ENCODE data around the gene ARHGAP28.

Gene ARHGAP28

GRCh38 chr18:6733758-6734157 is 4.2 kb downstream of the ARHGAP28 start:
- DNase-seq (ENCODE audit: low read depth, low spot score): no peak

DNA sequence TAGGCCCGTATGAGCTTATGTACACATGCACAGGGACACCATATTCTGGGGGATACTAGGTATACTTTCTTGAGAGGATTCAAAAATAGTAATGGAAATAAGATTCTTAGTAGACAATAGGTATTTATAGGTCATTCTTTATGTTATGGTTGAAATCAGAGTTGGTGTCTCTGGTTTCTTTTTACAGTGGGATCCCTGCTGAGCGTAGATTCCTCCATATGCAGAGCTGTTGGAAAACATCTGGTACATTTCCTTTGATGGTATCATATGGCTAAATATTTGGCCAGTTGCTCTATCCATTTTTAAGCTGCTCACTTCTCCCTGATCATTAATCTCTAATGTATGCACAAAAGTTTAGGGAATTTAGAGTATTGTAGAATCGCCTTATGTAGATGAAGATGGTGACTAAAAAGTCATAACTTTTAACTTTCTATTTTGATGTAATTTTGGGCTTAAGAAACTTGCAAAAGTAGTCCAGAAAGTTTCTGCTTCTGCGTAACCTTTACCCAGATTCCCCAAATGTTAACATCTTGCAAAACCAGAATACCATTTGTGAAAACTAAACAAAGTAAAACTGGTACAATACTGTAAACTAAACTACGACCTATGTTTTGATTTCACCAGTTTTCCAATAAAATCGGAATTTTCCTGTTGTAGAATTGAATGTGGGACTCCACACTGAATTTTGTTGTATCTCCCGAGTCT is 5.4 kb downstream of the ARHGAP28 start:
- DNase-seq (ENCODE audit: low read depth, low spot score): no peak

DNA sequence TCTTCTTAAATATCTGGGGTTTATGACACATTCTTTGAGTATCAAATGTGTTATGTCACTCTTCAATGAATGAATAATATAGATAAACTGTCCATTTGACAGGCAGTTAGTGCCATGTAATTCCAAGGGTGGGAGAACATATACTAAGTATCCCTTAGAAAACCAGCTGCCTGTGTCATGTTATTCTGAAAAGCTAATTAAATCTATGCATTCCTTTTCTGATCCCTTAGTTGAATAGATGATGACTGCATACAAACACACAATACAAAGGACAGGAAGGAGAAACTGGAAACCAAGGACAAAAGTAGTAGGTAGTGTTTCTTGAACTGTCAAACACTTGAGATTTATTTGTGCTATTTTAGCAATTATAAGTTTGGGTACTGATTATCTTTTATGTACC is 8.3 kb downstream of the ARHGAP28 start:
- DNase-seq (ENCODE audit: low read depth, low spot score): no peak

GRCh38 chr18:6738622-6739021 is 9.1 kb downstream of the ARHGAP28 start:
- DNase-seq (ENCODE audit: low read depth, low spot score): no peak

- peak; percentile 98 for DNase-seq (ENCODE audit: low read depth, low spot score)
Observed at GRCh38 chr18:6741232-6741663, 11.7 kb downstream of the ARHGAP28 start.

GRCh38 chr18:6741786-6742185 is 12.3 kb downstream of the ARHGAP28 start:
- DNase-seq (ENCODE audit: low read depth, low spot score): no peak

DNA sequence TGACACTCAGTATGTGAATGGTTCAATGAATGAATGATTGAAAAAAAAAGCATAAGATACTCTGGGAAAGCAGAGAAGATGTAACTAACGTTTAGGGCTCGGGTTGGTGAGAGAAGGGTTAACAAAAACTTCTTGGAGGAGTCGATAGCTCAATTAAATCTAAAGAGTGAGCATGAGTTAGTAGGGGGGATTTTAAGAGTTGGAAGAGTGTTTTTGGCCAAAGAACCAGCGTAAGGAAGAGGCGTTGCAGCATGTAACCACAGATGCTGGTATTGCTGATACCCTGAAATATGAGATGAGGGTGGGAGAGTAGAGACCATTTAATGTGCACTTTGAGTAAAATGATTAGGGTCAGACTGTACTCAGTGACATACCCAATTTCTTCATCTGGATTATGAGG is 14.5 kb downstream of the ARHGAP28 start:
- no peak for DNase-seq (ENCODE audit: low read depth, low spot score)

DNA sequence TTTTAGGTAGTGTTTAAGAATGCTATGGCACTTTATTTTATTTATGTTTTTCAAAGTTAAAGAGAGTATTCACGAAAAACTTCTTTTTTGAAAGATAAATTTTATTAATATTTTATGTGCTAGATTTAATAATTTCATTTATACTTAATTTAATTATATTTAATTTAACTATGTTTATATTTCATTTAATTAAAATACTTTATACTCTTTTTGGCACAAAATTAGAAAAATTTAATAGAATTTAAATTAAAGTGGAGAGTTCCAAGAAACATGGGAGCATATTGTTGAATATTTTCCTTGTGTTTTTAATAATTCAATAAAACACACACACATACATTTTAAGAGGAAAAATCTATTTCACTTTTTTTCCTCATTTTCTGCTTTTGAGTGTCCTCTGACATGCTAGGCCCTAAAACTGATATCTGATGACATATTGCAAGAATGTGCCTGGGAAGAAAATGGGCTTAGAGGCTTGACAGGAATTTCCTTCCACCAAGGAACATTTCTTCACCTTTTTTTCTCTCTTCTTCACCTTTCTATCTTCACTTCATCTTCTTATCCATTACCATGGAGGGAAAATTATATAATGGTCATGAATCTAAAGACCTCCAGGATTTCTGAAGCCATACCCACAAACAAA is 15.4 kb downstream of the ARHGAP28 start:
- no peak for DNase-seq (ENCODE audit: low read depth, low spot score)

DNA sequence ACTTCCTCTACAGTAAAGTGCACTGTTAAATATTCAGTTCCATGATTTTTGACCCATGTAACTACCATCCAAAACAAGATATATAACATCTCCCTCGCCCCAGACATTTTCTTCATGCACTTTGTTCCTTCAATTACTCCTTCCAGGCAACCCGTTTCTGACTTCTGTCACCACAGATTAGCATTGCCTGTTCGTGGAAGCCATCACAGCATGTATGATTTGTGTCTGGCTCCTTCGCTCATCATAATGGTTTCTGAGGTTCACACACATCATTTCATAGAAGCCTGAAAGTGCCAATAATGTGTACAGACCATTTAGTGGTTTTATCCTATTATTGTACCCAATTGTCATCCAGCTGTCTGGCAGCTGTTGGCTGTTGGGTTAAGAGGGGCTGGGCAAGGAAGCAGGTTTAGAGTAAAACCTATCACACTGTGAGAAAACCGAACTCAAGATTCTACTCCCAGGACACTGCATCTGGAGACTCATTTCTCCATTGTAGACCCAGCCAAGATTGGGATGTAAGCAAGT is 16.1 kb downstream of the ARHGAP28 start:
- no peak for DNase-seq (ENCODE audit: low read depth, low spot score)

- DNase-seq (ENCODE audit: low read depth, low spot score): no peak
Observed at GRCh38 chr18:6746386-6746960, 17.0 kb downstream of the ARHGAP28 start.

DNA sequence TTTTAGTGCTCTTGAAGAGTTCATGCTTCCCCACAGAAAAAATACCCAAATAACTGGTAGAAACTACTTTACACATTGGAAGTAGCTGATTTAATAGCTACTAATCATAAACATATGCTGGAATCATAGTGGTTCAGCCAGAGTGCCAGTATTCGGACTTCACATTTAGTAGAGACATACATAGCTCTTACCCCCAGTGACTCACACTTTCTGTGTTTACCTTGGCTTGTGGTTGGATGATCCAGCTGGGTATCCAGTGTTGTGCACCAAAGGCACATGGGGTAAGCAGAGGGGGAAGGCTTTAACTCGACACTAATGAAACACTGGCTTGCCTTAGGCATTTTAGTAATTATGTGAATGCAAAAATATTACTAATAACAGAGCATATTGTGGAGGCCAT is 18.1 kb downstream of the ARHGAP28 start:
- DNase-seq (ENCODE audit: low read depth, low spot score): peak; percentile 93

GRCh38 chr18:6748241-6748640 is 18.7 kb downstream of the ARHGAP28 start:
- no peak for DNase-seq (ENCODE audit: low read depth, low spot score)

DNA sequence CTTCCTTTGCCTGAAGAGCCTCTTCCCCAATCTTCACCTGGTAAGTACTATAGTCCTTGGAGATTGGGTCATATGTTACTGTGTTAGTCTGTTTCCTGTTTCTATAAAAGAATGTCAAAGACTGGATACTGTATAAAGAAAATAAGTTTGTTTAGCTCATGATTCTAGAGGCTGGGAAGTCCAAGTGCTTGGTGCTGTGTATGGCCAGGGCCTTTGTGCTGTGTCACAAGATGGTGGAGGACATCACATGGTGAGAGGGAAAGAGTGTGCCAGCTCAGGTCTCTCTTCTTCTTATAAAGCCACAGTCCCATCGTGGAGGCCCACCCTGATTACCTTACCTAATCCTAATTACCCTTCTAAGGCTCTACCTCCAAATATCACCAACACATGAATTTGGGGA is 20.9 kb downstream of the ARHGAP28 start:
- DNase-seq (ENCODE audit: low read depth, low spot score): no peak

DNA sequence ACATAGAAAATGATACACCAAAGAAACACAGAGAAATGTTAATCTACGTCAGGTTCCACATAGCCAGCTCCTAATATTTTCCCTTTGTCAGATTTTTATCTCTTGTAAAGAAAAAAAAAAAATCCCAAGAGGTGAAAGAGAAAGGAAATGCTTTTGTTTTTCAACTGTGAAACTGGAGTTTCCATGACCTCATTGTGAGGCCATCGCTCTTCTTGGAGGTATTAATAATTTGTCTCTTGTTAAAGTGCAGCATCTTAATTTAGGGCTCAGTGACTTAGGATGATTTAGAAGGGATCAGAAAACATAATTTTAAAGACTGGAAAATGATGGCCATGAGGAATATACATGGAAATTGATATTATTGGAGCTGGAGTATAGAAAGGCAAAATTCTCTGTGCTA is 21.7 kb downstream of the ARHGAP28 start:
- DNase-seq (ENCODE audit: low read depth, low spot score): no peak

DNA sequence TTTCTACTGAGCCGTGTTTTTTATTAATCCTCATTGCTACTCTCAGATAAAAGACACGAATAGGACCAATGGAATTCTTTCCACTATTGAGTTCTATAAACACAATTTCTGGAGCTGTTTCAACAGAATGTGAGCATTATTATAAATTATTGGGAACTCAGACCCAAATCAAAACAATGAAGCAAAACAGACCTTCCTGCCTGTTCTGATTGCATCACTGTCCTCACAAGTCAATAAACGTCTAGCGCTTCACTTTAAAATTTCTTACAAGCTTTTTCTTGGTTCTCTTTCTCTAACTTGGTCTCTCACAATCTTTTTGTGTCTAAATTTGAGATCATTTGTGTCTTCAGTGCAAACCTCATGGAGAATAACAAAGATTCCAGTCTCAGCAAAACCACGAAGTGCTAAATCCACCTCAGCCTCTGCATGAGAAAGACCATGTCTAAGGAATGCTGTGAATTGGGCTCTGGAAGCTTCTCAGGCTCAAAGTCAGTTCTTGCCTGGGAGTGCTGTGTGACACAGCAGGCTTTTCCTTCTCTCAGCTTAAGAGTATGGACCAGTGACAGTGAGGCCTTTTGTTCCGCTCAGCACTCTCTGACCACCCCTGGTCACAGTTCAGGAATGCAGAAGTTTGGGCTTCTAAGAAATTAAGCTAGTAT is 22.8 kb downstream of the ARHGAP28 start:
- DNase-seq (ENCODE audit: low read depth, low spot score): peak; percentile 90

GRCh38 chr18:6755107-6755506 is 25.6 kb downstream of the ARHGAP28 start:
- no peak for DNase-seq (ENCODE audit: low read depth, low spot score)

DNA sequence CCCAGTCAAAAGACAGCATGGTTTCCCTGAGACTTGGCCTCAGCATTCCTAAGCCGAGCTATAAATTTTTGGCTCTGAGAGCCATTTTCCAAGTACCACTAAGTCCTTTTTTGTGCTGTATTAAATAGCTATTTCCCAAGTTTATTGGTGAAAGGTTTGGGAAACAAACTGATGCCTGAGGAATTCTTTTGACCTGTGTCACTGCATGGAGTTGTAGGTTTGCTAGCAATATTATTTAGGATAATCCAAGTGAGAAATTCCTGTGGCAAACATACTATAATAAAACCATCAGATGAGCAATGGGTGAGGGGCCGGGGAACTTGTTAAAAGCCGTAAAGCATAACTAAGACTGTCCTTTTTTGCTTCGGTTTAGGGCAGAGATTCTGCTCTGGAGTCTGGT is 28.4 kb downstream of the ARHGAP28 start:
- DNase-seq (ENCODE audit: low read depth, low spot score): no peak

- DNase-seq (ENCODE audit: low read depth, low spot score): no peak
Observed at GRCh38 chr18:6759579-6759978, 30.1 kb downstream of the ARHGAP28 start.

DNA sequence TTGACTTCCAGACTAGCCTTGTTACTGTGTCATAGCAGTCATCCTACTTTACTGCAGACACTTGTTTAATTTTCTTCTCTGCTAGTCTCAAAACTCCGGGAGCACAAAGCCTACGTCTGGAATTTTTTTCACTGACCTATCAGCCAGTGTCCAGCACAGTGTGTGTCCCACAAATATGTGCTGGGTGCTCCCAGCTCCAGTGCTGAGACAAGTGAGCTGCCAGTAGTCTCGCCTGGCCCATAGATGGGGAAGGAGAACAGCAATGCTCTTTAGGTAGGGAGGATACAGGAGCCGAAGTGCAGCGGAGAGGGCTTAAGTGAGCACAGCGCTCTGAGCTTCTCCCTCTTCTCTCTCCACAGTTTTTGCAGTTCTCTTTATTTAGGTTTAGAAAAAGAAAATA is 34.0 kb downstream of the ARHGAP28 start:
- no peak for DNase-seq (ENCODE audit: low read depth, low spot score)

GRCh38 chr18:6764382-6764781 is 34.9 kb downstream of the ARHGAP28 start:
- DNase-seq (ENCODE audit: low read depth, low spot score): no peak

- DNase-seq (ENCODE audit: low read depth, low spot score): no peak
Observed at GRCh38 chr18:6773777-6774176, 44.3 kb downstream of the ARHGAP28 start.

- no peak for DNase-seq (ENCODE audit: low read depth, low spot score)
Observed at GRCh38 chr18:6775237-6775636, 45.7 kb downstream of the ARHGAP28 start.

All from smooth muscle cell of the brain vasculature (primary cell).